HUDEP-2 (cell line): ENCODE data around the gene IGFBP2.

Experiments
- DNase-seq, 76 experiments: peaks; one replicate each; lab custom pipeline; 2025; ENCODE audit not compliant: unreplicated experiment in 76 of 76; lab: John Stamatoyannopoulos, UW

Gene IGFBP2

DNA sequence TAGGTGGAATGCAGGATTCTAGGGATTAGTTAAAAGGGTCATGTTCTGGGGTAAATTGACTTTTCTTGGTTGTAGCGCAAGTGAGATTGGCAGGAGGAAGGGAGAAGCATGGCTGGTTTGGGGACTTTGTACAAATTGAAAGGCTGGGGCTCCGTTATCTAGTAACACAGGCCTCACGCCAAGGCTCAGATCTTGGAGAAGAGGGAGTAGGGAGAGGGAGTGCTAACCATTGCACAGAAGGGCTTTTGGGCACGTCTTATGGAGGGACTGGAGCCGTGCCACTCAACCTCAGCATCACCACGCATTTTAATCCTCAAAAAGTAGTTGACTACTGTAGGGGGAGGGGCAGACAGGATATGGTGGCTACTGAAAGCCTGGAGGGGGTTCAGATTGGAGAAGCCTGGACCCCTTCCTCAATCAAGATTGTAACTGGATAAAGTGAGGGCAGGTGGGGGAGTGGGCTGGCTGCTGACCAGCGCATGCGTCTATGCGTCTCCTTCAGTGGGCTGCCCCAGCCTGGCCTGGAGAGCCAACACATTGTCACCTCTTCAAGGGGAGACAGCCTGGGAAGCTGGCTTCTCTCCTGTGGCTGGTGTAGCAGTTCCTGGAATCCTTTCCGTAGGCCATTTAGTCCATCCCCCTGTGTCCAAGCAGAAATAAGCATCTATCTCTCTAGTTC lies 47.9 kb downstream of the IGFBP2 start:
- DNase-seq = no peak

DNA sequence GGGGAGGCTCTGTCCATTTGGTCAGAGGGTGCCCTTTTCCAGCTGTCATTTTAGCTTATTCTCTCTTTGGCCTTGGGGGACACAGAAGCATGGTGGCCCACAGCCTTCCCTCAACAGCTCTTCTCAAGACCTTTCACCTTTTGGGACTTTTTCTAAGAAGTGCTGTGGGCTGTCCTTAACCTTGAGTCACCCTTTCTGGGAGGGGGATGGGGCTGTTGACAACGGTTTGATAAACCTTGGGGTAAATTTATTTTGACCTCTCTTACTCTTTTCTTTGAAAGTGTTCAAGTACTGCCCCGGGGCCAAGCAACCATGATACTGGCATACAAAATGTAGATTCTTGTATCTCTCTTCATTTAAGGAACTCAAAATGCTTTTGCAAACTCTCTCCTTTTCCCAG lies 48.5 kb downstream of the IGFBP2 start:
- DNase-seq = no peak

DNA sequence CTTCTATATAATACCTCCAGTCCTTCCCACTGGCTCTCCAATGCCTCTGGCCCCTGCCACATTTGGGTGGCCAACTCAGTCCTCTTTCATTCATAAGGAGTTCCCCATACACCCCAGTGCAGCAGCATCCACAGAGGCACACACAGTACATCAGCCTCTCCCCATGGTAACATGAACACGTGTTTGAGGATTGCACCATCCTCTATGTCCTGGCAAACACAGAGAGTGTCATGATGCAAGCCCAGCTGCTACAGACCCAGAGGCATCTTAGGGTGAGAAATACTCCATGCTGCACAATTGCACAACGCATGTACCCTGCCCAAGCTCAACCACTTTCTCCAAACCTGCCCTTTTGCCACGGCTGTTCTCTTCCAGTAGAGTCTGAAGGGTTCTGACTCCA lies 50.6 kb downstream of the IGFBP2 start:
- DNase-seq = no peak

DNA sequence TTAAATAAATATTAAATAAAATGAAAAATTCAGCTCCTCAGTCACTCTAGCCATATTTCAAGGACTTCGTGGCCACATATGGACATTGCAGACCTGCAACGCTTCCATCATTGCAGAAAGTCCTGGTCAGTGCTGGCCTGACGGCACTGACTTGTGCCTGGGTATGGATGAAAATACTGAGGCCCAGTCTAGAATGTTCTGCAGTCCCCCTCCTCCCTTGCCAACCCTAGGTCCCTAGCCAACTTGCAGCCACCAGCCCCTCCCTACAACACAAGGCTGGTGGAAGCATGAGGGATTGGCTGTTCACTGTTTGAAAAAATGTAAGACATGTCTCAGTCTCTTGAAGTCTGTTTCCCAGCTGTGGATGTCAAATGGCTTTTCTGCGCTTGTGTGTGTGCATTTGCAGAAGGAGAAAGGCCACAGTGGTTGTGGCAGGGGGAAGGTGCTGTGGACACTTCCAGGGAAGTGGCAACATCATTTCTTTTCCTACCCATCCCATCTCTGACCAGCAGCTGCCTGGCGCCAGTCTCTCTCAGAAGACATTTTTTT lies 52.2 kb downstream of the IGFBP2 start:
- DNase-seq = no peak

DNA sequence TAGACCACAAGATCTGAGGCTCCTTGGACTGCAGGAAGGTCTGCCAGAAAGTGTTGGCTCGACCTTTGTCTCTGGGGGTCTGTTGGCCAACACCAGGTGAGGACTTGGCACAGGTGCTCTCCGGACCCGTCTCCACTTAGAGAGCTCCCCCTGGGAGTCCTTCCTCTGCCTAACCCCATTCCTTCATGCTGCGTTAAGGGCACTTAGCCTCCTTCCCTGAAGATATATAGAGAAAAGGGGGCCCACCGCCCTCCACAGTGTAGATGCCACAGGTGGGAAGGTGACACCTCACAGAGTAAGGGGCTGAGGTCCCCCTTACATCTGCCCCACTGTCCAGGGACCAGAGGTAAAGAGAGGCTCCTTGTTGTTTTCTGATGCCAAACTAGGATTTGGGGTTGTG lies 53.9 kb downstream of the IGFBP2 start:
- DNase-seq = no peak

DNA sequence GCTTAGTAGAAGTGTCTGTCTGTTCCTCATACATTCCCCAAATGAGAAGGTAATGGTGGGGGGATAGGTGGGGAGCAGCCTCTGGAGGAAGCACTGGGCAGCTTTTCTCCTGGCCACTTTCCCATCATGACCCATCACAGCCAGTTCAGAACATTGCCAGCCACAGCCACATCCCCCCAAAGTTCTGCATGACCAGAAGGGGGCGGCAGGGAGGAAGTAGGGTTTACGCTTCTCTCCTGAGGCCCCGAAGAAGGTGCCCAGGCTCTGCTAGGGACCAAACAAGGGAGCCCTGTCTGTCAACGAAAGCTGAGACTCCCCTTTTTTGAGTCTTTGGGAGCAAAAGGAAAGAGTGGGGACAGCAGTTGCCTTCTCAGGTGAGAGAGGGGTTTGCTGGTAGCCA lies 54.4 kb downstream of the IGFBP2 start:
- DNase-seq = peak in 22 of 76 experiments; percentile 2 to 47 (median 14)

DNA sequence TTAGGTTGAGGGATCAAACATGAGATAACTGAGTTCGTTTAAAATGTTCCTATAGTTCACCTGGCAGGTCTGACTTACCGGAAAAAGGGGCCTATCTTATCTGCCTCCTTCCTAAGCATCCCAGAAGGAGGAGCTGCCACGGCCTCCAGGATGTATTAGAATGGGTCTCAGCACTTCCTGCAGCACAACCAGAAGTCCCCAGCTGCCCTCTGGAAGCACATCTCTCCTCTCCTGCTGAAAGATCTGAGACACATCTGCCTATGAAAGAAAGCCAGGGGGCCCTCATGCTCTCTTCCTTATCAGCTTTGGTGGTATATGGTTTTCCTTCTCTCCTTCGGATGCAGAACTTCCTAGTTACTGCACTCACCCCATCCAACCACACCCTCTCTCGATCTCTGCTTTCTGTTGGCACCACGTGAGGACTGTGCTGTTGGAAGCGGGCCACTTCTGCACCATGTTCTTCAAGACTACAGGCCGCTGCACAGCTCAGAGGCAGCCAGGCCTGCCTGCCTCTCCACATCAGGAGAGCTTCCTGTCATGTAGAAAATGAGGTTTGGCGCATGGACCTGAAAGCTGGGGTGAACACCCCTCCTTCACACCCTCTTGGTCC lies 55.6 kb downstream of the IGFBP2 start:
- DNase-seq = peak in 18 of 76 experiments; percentile 3 to 48 (median 16)

DNA sequence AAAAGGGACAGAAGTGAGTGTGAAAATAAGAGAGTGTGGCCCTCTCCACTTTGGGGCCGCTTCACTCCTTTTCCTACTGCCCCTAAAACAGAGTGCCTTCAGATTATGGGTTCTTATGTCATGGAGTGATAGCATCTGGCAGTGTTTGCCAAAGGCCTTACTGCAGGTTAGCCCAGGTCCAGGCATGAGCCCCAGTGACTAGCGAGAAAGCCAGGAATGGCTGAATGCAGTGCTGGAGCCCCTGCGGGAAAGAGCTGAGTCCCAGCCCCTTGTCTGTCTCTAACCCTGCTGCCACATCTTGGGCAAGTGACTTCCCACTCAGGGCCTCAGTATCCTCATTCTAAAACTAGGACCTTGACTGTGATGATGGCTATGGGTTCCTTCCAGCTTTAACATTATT lies 56.2 kb downstream of the IGFBP2 start:
- no peak for DNase-seq

DNA sequence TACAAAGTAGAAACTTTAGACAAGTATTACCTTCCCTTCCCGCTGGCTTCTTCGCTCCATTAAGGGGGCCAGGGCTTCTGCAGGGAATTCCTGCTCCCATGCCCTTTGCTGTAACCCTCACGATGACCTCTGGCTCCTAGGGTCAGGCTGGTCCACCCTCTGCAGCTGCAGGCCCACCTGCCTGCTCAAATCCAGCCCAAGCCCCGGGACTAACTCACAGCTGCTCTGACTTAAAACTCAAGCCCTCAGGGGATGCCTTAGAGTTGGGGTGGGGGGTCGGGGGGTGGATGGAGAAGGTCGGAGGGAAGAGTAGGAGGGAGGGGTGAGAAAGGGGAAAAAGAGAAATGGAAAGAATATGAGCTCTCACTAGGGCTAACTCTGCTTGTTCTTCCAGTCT lies 57.2 kb downstream of the IGFBP2 start:
- DNase-seq = no peak

DNA sequence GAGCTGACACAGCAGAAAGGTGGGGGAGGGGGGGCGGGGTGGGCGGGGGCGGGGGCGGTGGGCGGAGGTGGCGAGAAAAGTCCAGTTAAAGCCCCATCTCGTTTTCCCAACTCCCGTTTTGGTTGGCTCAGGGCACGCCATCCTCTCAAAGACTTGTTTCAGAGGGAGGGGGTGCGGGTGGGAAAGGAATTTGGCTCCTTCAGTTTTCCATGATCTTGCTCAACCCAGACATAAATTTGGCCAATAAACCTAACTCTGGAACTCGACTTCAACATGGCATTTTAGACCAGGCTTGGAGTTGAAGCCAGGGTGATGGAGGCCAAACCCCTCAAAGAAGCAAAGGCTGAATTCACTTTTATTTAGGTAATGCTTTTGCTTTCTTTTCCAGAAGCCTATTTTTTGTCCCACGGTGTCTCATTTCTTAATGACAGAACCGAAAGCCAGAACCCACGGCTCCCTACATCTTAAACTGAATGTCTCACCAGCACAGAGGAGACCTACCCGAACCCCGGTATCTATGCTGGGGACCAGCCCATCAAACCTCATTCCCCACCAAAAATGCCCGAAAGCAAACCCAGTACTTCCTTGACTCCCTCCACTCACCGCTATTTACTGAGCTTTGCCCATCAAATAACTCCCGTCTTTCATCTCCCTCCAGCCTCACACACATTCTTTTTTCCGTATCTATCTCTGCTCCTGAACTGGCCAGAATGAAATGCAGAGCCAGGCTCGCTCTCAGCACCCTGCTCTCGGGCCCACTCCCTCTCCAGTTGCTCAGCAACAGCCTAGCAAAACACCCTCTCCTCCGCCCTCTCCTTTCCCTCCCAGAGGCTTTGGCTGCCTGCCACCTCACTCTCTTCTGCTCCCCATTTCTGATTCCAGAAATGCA lies 57.9 kb downstream of the IGFBP2 start:
- peak in 43 of 76 experiments; percentile 2 to 63 (median 25) for DNase-seq

DNA sequence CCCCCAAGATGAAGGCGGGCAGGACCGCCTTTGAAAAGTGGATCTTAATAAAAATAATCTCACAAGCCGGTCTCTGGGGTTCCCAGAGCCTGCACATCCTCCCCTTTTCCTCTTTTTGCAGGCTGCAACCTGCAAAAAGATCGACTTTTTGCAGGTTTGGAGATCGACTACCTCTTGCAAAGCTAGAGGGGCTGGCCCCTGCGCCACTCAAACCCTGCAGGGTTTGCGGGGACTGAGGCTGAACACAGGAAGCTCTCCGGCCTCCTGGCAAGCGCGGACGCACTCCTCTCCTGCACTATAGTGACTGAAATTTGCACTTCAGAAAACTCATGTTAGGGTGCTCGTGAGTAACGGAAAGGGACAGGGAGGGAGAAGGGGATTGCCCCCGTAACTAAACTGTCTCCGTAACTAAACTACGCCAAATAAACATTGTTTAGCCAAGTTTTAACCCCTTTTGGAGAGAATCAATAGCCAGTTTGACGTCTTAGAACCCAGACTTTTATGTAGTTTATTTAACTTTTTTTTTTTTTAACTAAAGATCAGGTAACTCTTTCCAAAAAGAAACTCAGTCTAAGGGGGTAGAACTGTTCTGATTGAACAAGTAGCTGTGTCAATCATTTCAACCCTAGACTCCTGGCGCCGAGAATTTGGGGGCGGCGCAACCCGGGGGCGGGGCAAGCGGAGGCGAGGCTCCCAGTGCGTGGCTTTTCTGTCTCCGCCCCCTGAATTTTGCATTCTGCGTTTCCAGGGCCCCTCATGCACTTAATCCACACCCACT lies 59.6 kb downstream of the IGFBP2 start:
- DNase-seq = peak in 52 of 76 experiments; percentile 3 to 69 (median 28)

DNA sequence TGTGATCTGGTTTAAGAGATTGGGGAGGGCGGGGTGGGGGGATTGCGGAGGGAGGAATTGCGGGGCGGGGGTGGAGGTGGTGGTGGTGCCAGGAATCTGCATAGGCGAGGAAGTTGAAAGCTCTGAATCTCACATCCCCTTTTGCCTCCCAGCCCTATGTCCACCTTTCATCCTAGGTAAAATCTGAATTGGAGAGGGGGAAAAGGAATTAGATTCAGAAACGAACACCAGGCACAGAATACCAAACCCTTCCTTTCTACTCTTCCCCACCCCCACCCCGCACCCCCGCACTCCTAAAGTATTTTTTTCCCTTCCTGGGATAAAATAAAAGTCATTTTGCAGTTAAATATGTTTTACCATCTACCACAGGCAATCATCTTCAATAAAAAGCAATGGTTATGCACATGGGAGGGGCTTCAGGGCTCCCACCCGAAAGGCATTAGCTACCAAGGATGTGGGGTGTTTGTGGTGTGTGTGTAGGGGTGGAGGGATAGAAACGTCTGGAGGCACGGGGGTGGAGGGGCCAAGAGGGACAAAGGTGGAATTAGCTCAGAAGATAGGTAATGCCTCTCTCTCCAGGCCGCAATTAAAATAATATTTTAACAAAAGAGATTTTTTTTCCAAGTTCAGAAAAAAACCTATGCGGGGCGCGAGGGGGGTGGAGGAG lies 60.3 kb downstream of the IGFBP2 start:
- no peak for DNase-seq

DNA sequence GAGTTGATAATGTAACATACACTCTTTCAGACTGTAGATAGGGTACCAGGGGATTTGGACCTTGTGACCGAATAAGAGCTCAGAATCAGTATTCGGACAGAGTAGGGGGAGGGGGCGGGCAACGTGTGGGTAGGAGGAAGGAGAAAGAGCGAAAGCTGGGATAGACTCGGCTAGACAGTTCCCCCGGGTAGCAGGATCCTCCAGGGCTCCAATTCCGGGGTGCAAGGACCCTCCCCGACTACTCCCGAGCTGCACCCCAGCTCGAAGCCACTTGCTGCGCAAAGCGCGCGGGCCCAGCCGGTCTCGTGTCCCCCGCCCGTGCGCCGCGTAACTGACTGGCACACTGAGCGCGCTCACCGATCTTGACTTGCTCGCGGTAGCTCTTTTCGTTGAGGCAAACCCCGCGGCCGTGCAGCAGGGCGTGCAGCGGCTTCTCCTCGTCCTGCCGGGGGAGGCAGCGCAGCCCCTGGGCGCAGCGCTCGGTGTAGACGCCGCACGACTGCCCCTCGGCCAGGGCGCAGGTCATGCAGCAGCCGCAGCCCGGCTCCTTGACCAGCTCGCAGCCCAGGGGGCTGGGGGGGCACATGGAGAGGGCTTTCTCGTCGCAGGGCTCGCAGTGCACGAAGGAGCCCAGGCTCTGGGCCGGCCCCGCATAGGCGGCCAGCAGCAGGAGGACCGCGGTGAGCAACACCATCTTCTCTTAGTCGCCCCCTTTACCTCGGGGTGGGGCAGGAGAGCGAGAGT lies 61.0 kb downstream of the IGFBP2 start:
- peak in 9 of 76 experiments; percentile 3 to 33 (median 14) for DNase-seq

DNA sequence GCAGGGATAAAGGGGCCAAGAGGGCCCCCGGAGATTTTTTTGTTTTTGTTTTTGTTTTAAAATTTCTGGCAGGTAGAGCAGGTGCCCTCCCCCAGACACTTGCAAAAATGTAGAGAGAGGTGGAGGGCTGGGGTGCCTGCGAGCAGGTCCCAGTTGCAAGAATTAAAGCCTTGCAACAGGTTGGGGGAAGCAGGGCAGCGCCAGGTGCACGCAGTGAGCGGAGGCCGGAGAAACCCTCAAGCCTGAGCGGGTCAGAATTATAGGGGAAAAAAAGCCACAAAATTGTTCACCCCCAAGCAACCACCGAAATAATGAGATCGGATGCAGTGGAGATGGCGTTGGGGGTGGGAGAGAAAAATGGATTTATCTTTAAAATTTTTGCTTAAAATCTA lies 61.6 kb downstream of the IGFBP2 start:
- DNase-seq = no peak

DNA sequence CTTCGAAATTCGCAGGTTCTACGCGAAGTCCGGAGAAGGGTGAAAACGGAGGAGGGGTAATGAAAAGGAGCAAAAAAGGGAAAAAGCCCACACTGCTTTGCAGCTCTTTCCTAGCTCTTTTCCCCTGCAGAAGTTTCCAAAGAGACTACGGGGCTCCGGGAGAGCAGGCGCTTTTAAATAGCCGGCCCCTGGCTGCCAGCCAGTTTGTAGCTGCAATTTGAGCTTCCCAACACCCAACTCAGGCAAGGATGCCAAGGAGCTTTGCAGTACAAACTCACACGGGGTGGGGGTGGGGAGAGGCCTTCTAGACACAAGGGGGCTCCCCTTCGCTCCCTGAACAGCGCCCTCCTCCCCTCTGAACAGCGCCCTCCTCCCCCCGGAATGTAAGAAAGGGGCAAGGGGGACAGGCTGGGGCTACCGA lies 62.2 kb downstream of the IGFBP2 start, which contains the start of gene IGFBP5:
Gene IGFBP5, minus strand, starts transcription at position 149 of the 421 bp plus-strand sequence. CDS start 774 bp downstream, outside the sequence.
- peak in 1 of 76 experiments; percentile 8 for DNase-seq

DNA sequence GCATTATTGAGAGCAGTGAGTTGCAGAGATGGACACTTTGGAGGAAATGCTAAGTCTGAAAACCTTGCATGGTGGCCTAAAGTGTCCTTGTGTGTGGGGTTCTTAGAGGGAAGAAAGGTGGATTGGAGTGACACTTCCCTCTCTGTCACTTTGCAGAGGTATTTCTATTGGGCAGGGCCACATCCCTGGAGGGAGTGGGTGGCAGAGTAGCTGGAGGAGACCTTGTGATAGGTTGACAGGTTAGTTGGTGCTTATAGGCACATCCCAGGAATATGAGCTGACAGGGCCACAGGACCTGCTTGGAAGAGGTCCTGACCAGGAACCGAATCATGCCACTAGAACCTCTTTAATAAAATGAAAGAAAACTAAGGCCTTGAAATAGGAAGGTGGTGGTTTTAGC lies 63.1 kb downstream of the IGFBP2 start:
- DNase-seq = no peak

DNA sequence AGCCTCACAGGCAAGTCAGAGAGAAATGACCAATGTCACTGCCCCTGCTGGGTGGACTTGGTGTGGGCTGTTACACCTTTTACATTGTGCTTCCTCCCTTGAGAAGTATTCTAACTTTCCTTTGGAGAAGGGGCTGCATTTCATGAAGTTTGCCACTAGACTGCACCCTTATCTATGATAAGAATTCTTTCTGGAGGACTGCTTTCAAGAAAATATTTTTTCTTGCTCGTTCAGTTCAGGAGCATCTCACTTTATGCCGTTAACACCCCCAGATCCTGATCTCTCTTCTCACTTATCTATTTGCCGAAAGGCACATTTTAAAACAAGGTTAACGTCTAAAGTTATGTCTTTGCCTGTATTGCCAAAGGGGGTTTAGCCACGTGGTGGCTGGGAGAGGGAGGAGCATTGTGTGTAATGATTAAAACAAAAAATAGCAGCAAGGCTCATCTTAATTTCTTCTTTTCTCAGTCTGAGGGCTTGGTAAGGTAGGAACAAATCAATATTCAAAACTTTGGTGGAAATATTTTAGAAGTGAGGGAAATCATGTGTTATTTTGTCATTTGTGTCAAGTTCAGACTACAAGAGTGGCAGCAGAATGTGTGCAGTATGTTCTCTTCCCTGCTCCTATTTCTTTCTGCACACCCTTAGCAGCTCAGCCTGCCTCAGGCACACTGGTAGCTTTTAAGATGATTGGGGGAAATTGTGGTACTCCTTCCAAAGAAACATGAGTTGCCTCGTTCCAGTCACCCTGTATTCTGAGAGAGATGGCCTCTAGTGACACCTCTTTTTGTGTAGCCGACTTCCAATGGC lies 63.7 kb downstream of the IGFBP2 start:
- peak in 14 of 76 experiments; percentile 2 to 38 (median 15) for DNase-seq

DNA sequence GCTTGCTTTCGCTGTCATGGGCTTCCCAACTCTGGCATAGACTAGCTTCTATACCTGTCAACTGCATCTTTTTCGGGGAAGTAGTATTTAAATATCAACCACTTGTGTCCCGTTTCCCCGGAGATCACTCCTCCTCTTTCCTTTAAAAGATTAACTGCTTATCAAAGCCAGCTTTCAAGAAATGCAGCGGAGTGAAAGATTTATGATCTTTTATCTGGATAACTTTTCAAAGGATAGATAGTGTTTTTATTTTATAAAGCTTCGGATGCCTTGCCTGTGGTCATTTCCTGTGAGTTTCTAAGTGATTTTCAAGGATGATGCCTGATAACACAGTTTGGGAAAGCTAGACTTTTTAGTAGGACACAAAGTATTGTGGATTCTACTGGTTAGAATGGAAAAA lies 65.1 kb downstream of the IGFBP2 start:
- no peak for DNase-seq
